GM18858 (cell line): ENCODE measurements around the gene ANKRD35.

Source experiments
- ATAC-seq: cut with Tn5 transposase; IDR thresholded peaks from one replicate; pipeline ENCODE4 v1.9.1; 2021; ENCODE audit not compliant: unreplicated experiment

ANKRD35 gene

DNA sequence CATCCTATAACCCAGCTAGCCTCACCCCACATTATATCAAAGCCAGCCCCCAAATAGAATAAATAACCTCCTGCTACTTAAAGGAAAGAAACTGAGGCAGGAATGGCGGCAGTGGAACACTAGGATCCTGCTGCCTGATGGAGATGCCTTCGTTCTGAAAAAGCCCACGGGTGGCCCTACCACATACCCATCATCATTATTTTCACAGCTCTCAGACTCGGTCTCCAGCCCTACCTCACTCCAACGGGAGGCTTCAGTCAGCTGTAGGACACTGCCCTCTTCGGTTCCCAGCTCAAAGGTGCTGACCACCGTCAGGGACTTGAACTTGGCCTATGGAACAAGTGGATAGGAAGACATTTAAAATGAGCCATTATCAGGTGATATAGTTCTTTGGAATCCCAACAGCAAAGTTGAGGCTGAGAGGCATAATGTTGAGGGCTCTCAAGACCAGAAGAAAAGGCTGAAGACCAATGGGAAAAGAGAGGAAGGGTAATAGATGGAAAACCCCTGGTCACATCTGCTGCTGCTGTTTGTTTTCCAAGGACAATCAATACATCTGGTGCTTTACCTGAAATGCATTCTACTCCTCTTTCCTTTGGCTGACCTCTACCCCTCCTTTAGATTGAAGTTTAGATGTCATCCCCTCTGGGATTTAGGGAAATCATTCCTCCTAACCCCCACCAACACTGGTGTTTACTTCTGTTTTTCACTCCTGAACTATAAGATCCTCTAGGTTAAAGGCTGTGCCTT is 7.8 kb upstream of the ANKRD35 start:
- ATAC-seq: no peak

DNA sequence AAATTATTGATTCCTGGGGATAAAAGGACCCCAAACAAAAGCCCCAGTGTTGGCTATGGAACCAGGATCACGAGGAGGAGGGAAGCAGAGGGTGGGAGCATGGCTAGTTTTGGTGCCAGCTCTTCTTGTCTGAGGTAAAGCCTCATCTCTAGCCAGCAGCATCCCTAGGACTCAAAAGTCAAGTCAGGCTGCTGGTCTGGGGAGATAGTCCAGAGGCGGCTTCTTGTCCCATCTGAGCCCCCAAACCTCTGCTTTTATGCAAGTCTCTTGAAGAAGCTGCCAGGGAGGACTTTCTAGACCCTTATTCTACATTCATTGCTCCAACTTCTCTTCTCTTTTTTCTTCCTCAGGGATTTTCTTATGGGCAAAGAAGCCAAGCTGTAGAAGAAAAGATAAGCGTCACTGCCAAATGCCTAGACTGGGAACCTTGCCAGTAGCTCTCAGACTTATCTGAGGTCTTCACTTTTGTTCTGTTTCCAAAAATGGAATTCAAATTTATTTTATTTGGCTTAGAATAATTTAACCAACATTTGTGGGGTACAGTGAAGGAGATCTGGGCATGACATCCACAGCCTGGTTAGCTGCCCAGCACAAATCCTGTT is 6.9 kb upstream of the ANKRD35 start:
- no peak for ATAC-seq

DNA sequence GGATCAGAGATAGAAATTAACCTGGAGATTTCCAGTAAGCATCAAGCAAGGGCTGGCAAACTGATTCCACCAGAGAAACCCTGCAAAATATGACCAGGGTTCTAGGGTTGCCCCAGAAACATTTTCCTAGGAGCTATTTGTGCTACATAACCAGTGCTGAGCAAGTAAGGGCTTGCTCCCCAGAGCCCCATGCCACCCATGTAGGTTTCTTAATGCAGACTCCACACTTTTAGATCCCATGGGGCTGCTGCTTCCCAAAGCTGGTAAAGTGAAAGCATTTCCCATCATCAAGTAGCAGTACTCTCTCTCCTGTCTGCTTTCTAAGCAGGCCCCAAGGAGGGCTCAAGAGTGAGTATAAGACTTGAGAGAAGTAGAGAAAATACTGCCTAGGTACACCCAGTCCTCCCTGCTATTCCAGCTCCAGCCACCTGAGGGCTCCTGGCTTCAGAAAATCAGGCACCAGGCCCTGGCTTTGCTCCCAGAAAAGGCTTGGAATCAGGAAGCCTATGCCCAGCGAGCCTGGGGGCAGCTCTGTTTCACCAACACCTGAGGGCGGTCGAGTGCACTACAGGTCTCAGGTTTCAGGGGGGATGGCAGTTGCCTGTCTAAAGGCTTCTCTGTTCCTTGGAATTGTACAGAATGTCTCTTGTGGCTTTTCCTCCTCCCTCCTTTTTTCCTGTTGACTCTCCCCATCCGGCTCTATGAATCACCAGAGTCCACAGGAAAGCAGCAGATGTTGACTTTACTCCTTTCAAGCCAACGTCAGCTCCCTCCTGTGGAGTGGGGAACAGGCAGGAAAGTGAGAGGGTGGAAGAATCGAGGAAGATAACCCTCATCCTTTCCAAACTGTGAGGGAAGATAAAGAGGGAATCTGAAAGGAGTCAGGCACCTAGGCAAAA is 6.2 kb upstream of the ANKRD35 start:
- ATAC-seq: no peak

DNA sequence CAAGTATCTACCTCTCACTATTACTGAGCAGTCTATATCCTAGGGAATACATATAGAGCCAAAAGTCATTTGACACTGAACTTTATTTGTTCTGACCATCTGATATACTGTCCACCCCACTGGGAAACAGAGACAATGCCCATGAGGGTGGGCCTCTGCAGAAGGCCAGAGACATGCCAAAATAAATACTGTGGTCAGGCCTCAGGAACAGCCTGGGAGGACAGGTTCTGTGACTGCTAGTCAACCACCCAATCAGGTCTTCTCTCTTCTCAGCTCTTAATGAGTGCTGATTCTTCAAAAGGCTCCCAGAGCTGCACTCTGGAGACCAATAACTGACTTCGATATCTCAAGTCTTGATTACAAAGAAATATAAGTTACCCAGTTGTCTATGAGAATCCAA is 5.5 kb upstream of the ANKRD35 start:
- no peak for ATAC-seq

DNA sequence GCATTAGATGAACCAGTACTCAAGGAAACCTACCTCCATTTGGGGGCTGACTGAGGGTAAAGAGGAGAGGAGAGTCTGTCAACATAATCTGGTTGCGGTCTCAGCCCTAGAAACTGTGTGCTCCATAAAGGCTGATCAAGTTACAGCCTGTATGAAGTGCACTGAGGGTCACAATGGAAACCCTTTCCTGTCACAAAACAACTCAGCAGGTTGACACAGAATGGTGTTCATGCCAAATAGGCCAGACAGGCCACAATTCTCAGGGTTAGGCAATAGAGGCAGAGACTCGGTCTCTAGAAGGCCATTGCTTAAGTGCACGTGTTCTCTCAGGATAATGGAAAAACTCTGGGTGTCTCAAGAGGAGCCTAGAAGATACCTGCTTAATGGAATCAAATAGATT is 4.1 kb upstream of the ANKRD35 start:
- ATAC-seq: no peak

DNA sequence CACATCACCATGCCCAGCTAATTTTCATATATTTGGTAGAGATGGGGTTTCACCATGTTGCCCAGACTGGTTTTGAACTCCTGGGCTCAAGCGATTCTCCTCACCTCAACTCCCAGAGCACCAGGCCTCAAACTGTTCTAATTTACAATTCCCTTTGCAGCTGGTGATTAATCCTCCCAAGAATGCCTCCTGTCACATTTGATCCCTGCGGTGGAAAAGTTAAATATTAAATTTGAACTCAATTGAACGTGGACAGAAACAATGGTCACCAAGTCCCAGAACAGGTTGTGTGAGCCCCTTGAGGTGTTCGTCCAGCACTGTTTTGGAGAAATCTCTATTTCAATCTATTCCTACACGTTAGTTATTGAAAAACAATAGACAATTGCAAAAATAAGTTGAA is 2.0 kb upstream of the ANKRD35 start:
- ATAC-seq: no peak

DNA sequence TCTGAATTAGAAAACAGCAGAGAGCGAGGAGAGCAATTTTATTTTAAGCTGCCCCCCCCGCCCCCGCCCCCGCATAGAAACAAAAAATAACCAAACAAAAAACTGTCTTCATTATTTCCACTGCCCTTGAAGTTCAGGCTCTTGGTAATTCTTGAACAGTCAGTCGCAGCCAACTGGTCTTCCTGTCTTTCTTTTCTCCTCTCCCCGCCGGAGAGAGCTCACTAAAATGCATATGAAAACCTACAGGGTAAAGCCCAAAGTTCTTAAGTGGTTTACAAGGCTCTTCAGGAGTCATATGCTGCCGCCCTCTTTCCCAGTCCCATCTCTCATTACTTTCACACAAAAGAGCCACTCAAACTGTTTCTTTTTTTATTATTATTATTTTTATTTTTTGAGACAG is 1.1 kb upstream of the ANKRD35 start:
- ATAC-seq: no peak

DNA sequence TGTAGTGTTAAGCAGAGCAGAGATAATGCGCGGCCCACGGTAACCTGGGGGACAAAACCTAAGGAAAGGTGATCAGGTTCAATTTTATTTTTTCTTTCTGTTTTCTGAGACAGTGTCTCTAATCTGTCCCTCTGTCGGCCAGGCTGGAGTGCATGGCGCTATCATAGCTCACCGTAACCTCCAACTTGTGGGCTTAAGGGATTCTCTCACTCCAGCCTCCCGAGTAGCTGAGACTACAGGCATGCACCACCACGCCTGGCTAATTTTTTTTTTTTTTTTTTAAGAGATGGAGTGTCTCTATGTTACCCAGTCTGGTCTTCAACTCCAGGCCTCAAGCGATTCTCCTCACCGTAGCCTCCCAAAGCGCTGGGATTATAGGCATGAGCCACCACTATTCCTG is 724 bp upstream of the ANKRD35 start:
- ATAC-seq: no peak

DNA sequence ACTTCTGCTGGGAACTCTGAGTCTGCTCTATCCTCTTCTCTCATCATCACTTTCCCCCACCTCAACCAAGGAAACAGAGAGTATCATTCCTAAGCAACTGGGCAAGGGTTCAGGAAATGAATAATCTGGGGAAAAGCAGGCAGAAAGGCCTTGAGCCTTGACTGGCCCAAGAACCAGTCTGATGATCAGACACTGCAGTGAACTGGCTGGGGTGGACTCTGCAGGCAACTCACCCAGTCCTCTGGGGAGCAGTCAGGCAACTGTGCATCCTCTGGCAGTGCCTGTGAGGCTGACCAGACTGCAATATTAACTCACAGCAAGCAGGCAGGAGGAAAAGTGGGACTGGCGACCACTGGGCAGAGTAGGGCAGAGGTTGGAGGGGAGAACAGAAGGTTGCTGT is 991 bp downstream of the ANKRD35 start:
- no peak for ATAC-seq

DNA sequence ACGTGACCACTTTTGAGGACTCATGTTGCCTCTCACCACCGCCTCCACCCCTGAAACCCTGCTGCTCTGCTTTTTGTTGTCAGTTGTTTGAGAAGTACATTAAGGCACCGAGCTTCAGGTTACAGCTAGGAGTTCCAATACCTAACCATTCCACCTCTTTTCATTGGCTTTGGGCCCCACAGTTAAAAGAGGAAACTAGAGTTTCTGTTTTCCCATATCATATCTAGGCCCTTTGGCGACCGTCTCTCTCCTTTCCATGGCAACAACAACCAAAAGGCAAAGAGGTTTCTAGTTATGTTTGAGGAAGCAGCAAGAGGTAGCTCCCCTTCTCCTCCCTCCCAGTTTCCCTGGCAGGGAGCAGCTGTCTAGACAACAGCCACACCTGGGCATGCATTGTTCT is 5.9 kb downstream of the ANKRD35 start:
- ATAC-seq: no peak

DNA sequence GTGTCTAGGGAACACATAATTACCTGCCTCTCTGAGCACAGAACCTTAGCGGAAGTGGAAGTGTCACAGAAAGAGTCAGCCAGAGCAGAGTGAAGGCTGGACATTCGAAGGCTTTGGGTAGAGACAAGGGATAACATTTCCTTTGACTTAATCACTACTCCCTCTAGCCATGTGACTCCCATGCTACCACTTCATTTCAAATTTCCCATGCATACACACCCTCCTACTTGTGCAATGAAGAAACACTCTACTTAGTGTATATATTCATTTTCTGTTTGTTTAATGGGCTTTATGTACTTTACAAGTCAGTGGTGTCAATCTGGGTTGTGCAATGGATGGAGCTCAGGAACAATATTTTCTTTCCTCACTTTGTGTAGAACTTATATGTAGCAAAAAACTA is 6.9 kb downstream of the ANKRD35 start:
- no peak for ATAC-seq

DNA sequence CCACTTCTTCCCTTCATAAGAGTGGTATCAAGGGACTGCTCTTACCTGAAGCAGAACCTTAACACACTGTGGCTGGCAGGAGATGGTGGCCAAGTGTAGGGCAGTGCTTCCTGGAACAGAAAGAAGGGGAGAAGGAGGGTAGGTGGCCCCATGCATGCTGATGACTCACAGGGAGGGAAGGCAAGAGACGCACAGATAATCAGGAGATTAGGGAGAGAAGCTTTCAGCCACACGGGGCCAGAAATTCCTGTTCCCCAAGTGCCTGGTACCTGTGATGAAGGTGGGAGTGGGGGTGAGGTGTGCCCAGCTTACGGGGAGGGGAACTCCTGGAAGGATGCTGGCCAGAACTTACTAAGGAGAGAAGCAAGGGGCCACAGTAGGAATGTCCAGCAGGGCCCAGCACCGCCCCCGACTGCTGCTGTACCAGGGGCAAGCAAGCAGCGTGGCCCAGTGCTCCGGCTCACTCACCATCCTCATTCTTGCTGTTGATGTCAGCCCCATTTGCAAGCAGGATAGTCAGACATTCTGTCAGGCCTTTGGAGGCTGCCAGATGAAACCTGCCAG is 7.7 kb downstream of the ANKRD35 start:
- ATAC-seq: no peak

DNA sequence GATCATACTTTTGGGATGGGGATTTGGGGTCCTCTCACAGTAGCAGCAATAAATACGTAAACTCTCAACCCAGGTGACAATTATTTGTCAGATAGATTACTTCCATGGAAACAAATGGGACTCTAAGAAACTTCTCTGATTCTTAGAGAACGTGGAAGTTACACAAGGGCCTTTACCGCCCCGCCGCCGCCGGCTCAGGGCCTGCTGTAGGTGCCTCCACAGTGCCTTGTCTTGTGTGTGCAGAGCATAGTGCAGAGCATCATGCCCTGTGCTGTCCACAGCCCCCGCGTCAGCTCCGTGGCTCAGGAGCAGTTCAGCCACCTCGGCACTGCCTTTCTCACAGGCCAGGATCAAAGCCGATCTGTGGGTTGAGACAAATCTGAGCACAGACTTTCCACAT is 11.0 kb downstream of the ANKRD35 start:
- ATAC-seq: no peak

DNA sequence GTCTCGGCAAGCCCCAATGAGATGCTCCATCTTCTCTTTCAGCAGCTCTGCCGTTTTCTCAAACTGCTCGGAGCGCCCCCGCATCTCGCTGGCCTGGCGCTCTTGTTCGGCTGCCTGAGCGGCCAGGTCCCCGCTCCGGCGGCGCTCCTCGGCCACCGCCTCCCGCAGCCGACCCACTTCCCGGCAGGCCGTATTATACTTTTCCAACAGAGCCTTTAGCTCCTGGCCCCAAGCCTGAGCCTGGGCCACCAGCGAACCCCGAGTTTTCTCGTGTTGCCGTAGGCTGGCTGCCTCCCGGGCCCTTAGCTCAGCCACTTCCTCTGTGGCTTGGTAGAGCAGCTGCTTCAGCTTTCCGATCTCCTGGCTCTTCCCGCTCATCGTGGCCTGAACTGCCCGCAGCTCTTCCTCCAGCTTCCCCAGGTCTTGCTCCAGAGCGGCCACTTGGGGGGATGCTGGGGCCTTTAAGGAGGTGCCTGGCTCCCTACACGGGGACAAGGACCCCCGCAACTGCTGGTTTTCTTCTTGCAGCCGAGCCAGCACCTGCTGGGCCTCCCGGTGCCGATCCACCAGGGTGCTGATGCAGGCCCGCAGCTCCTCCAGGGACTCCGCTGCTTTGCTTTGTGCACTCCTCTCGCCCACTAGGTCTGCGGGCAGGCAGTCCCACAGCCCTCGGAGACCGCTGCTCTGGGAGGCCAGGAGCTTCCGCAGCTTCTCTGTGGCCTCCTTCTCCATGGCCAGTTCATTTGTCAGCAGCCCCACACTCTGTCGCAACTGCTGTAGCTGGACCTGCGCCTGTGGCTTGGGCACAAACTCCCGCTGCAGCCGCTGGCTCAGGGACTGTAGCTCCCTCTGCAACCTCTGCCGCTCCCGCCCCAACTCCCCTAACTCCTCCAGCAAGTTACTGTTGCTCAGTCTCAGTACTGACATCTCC is 13.4 kb downstream of the ANKRD35 start:
- no peak for ATAC-seq

DNA sequence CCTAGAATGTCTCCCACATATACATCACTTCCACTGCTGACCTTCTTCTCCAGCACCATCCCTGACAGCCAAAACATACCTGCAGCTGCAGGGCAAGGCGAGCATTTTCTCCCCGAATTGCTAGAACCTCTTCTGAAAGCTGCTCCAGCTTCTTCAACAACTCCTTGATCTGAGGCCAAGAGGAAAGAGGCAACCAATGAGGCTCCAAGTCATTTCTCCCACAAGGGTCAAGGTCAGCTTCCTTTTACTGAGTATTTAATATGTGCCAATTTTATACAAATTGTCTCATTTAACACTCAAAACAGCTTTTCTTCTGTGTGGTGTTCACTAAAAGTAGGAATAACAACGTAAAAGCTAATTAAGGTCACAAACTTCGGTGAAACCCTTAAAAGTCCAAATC is 17.4 kb downstream of the ANKRD35 start:
- ATAC-seq: no peak

DNA sequence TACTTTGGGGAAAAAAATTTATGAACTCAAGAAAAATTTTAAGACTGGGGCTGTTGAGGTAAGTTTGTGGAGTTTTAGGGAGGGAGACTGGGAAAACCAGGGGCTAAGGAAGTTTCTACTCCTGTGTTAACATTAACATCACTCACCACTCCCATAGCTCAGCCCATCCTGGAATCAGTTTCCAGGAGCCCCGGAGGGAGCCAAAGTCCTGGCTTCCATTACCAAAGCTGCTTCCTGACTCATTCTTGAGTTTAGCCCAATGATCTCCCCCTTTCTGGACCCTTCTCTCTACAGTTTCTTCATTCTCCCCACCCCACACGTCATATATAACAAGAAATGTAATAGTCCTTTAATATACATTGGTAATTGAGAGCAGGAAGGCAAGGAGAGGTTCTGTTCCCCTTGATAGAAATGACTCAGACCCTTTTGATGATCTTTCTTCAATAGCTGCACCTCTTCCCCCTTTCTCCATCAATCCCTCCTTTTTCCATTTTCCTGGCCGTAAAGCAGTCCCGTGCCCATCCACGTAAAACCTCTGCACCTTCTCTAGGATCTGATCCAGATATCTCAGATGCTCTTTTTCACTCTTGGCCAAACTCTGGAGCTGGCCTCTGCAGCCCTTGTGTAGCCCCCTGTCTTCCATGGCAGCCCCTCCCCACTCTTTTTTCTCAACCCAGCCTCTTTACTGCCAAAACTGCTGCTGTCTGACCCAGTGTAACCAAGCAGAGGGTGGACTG is 22.2 kb downstream of the ANKRD35 start:
- no peak for ATAC-seq

DNA sequence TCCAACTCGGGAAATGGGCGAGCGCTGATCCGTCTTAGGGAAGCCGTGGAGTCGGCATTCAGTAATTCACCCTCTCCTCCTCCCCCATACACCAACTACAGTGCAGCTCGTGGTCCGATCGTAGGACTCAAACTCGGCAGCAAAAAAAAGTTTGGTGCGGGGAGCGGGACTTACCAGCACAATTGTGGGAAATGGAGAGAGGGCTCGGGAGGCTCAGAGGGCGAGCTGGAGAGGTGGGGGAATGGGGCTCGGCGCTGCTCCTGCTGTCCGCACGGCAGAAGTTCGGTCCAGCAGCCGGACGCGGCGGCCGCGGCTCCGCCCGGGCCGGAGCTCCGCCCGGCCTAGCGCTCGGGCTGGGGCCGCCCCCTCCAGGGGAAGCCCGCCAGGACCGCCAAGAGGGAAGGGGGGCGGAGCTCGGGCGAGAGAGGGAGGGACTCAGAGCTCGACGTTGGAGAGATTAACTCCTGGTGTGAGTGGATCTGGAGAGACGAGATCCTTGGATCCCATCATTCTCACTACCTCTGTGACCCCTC is 26.1 kb downstream of the ANKRD35 start:
- ATAC-seq: peak; percentile 61

DNA sequence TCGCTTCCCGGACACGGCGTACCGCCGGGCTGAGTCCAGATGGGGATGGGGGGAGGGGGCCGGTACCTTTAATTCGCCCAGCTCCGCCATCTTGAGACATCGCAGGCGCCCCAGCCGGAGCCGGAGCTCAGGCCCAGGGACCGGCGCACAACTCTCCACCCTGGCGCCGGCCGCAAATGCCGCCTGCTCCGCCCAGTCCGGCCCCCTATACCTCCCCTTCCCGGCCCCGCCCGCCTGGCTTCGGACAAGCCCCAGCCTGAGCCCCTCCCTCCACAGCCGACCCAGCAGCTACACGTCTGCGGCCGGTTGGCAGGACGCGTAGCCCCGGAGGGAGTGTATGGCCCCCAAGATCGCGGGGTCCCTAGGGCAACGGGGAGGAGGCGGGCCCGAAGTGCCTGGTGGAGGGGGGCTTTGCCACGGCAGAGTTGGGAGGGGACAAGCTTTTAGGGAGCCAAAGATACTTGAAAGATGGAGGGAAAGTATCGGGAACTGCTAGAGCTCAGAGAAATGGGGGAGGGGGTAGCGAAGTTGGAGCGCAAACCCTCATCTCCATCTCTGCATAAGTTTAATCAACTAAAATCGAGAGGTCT is 26.7 kb downstream of the ANKRD35 start, which contains the start of gene PIAS3:
PIAS3 (minus strand) TSS at position 181 of the 590 bp plus-strand sequence; CDS start at position 90, 91 bp downstream.
- peak; percentile 73 for ATAC-seq

DNA sequence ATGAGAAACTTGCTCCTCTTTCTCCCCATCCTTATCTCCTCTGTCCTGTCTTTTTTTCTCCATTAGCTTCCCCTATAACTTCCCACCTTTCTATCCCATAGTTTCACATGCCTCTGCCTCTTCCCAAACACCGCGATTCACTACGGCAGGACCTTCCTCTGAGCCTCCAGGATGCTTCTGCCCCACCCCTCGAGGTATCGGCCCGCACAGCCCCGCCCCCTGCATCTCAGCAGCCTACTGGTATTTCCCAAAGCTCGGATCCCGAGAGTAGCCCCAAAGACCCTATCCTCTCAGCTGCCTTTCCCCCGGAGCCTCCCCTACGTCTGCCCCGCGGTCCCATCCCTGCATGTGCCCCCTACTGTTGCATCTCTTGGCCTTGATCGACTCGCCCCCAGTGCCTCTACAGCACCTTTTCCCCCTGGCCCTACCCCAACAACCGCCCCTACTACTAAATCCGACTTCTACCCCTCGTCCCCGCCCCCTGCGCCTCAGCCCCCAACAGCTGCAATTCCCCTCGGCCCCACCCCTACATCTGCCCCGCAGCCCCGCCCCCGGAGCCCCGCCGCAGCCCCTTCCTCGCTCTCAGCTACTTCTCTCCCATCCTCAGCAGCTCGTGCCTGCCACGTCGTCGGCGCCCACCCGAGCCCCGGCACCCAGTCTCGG is 27.3 kb downstream of the ANKRD35 start:
- ATAC-seq: no peak
